H1 (cell line): ENCODE data around the gene PLEKHM3. TPM values are rescaled to one million over a fixed set of nuclear protein-coding genes. Genes with fewer than 3 reads are reported as not detected.

Source experiments
- CTCF ChIA-PET: fragments of 300-600 bp; sonication (Branson Sonifier 250); formaldehyde crosslinking; loops from one replicate; lab custom pipeline; 2021; ENCODE audit not compliant: partially characterized antibody; lab: Charles Lee
- POLR2A ChIA-PET: fragments of 300-600 bp; sonication (Branson Sonifier 250); formaldehyde crosslinking; loops from one replicate; lab custom pipeline; 2021; ENCODE audit warnings: inconsistent platforms; ENCODE audit not compliant: partially characterized antibody; lab: Charles Lee
- DNase-seq, 2 experiments: peaks; one replicate each; pipeline versions ENCODE4 v3.0.0 to v3.0.0-alpha.2; 2010 to 2022; ENCODE audit warnings: low spot score in 2 of 2, low read depth in 1 of 2, mixed read lengths in 1 of 2
- FAIRE-seq: peaks from 2 replicates; lab custom pipeline; 2011; peaks lifted over from hg19 to GRCh38; lab: Jason Lieb, UNC
- H2AFZ ChIP-seq: 2 replicates; pipeline ENCODE4 v1.8.1; 2012; ENCODE audit warnings: low read length, inconsistent platforms
- H2AK5ac ChIP-seq: 2 replicates; pipeline ENCODE4 v1.6.1; 2013; ENCODE audit warnings: low read depth, low read length
- H2BK120ac ChIP-seq: replicated peaks from 2 replicates; pipeline ENCODE3; 2013; ENCODE audit warnings: low read depth, low read length, inconsistent platforms
- H2BK12ac ChIP-seq: 2 replicates; pipeline ENCODE4 v1.6.1; 2013; ENCODE audit warnings: low read depth, low read length
- H2BK15ac ChIP-seq: 2 replicates; pipeline ENCODE4 v1.6.1; 2013; ENCODE audit warnings: low read length
- H2BK20ac ChIP-seq: 2 replicates; pipeline ENCODE4 v1.6.1; 2013; ENCODE audit warnings: low read length
- H2BK5ac ChIP-seq: 2 replicates; pipeline ENCODE4 v1.6.1; 2013; ENCODE audit warnings: low read depth, low read length
- H3K14ac ChIP-seq: 2 replicates; pipeline ENCODE4 v1.6.1; 2013; ENCODE audit warnings: inconsistent platforms; ENCODE audit not compliant: insufficient read length
- H3K18ac ChIP-seq: 2 replicates; pipeline ENCODE4 v1.6.1; 2013; ENCODE audit warnings: low read length; ENCODE audit errors: extremely low read depth
- H3K23ac ChIP-seq: 2 replicates; pipeline ENCODE4 v1.6.1; 2013; ENCODE audit warnings: inconsistent platforms; ENCODE audit not compliant: insufficient read length
- H3K23me2 ChIP-seq: 2 replicates; pipeline ENCODE4 v1.6.1; 2013; ENCODE audit warnings: low read depth, low read length
- H3K27ac ChIP-seq: 2 replicates; pipeline ENCODE4 v1.6.1; 2011; ENCODE audit warnings: low read depth, low read length, inconsistent platforms
- H3K27me3 ChIP-seq, 4 experiments: replicated peaks in 1 of 4; 1 replicate in 1 of 4; 2 replicates in 3 of 4; pipeline versions ENCODE4 v1.6.1 to v1.8.1; 2011 to 2013; ENCODE audit warnings: low read length in 3 of 4, mild to moderate bottlenecking in 3 of 4, inconsistent platforms in 2 of 4, mixed read lengths in 2 of 4, moderate library complexity in 1 of 4; ENCODE audit not compliant: control insufficient read depth in 3 of 4, insufficient read depth in 3 of 4; ENCODE audit errors: extremely low read depth in 1 of 4
- H3K36me3 ChIP-seq, 4 experiments: 2 replicates each; pipeline versions ENCODE4 v1.6.1 to v1.8.1; 2011 to 2013; ENCODE audit warnings: mild to moderate bottlenecking in 4 of 4, low read length in 3 of 4, moderate library complexity in 2 of 4, control low read depth in 1 of 4, inconsistent platforms in 1 of 4; ENCODE audit not compliant: insufficient read depth in 4 of 4, control insufficient read depth in 2 of 4
- H3K4ac ChIP-seq: replicated peaks from 2 replicates; pipeline ENCODE3; 2013; ENCODE audit warnings: low read length, low read depth, mixed read lengths, inconsistent platforms; ENCODE audit not compliant: insufficient read length
- H3K4me1 ChIP-seq, 4 experiments: replicated peaks in 1 of 4; 1 replicate in 1 of 4; 2 replicates in 3 of 4; pipeline versions ENCODE4 v1.6.1 to v1.8.1; 2011 to 2013; ENCODE audit warnings: low read length in 3 of 4, inconsistent platforms in 2 of 4, mixed read lengths in 1 of 4; ENCODE audit not compliant: insufficient read depth in 4 of 4, control insufficient read depth in 3 of 4
- H3K4me2 ChIP-seq, 2 experiments: 2 replicates each; pipeline versions ENCODE4 v1.6.1 to v1.8.1; 2011 to 2013; ENCODE audit warnings: low read depth in 2 of 2, low read length in 2 of 2, control low read depth in 1 of 2, inconsistent platforms in 1 of 2, mild to moderate bottlenecking in 1 of 2; ENCODE audit not compliant: insufficient read depth in 1 of 2
- H3K4me3 ChIP-seq, 4 experiments: fragments of 200-600, 300-600 bp in 1 of 4; sonication (generic), shearing (Covaris generic), sonication (Bioruptor Twin) in 1 of 4; 2 replicates each; pipeline versions ENCODE4 v1.5.1 to v1.8.1; 2011 to 2016; ENCODE audit warnings: low read length in 4 of 4, low read depth in 3 of 4, control low read depth in 2 of 4, inconsistent platforms in 2 of 4, mild to moderate bottlenecking in 2 of 4, mixed read lengths in 1 of 4, moderate library complexity in 1 of 4; ENCODE audit not compliant: insufficient read depth in 2 of 4; ENCODE audit errors: extremely low read depth in 1 of 4
- H3K56ac ChIP-seq: replicated peaks from 2 replicates; pipeline ENCODE3; 2013; ENCODE audit warnings: low read depth, mild to moderate bottlenecking, mixed read lengths, low read length, inconsistent platforms; ENCODE audit not compliant: insufficient read length
- H3K79me1 ChIP-seq: 2 replicates; pipeline ENCODE4 v1.6.1; 2013; ENCODE audit warnings: low read depth, low read length, control low read depth
- H3K79me2 ChIP-seq, 2 experiments: 2 replicates each; pipeline versions ENCODE4 v1.6.1 to v1.8.1; 2012 to 2013; ENCODE audit warnings: low read length in 2 of 2, mild to moderate bottlenecking in 2 of 2, inconsistent platforms in 1 of 2; ENCODE audit not compliant: insufficient read depth in 2 of 2, control insufficient read depth in 1 of 2
- H3K9ac ChIP-seq, 4 experiments: replicated peaks in 1 of 4; 1 replicate in 1 of 4; 2 replicates in 3 of 4; pipeline versions ENCODE4 v1.6.1 to v1.8.1; 2011 to 2013; ENCODE audit warnings: low read depth in 3 of 4, low read length in 3 of 4, control low read depth in 2 of 4, mild to moderate bottlenecking in 2 of 4, moderate library complexity in 2 of 4, inconsistent platforms in 1 of 4; ENCODE audit errors: extremely low read depth in 1 of 4
- H3K9me3 ChIP-seq, 2 experiments: 2 replicates each; pipeline versions ENCODE4 v1.6.1 to v1.8.1; 2012 to 2013; ENCODE audit warnings: mild to moderate bottlenecking in 2 of 2, moderate library complexity in 2 of 2, control low read depth in 1 of 2, inconsistent platforms in 1 of 2, low read depth in 1 of 2, low read length in 1 of 2, mixed read lengths in 1 of 2; ENCODE audit not compliant: insufficient read depth in 2 of 2
- H4K20me1 ChIP-seq, 2 experiments: replicated peaks in 1 of 2; 2 replicates each; pipeline versions ENCODE3 to v1.8.1; 2011 to 2013; ENCODE audit warnings: inconsistent platforms in 2 of 2, low read length in 2 of 2, mild to moderate bottlenecking in 1 of 2; ENCODE audit not compliant: insufficient read depth in 2 of 2, control insufficient read depth in 1 of 2
- H4K5ac ChIP-seq: 2 replicates; pipeline ENCODE4 v1.6.1; 2013; ENCODE audit warnings: low read length, low read depth, mixed read lengths, inconsistent platforms; ENCODE audit not compliant: insufficient read length
- H4K8ac ChIP-seq: 2 replicates; pipeline ENCODE4 v1.8.0; 2013; ENCODE audit warnings: mild to moderate bottlenecking, moderate library complexity, low read length, inconsistent platforms; ENCODE audit not compliant: insufficient read depth; ENCODE audit errors: extremely low read depth
- H4K91ac ChIP-seq: replicated peaks from 2 replicates; pipeline ENCODE3; 2013; ENCODE audit warnings: low read length, mixed read lengths, inconsistent platforms; ENCODE audit not compliant: insufficient read length
- BCL11A ChIP-seq, 2 experiments: IDR thresholded peaks; one replicate each; pipeline ENCODE4 v1.6.1; 2011; ENCODE audit warnings: low read depth in 2 of 2, low read length in 2 of 2, mild to moderate bottlenecking in 2 of 2
- BRCA1 ChIP-seq: IDR thresholded peaks from 2 replicates; pipeline ENCODE4 v1.6.1; 2012; ENCODE audit warnings: low read depth, low read length, improper control_type of control experiment
- CEBPB ChIP-seq: IDR thresholded peaks from 2 replicates; pipeline ENCODE4 v1.6.1; 2012; ENCODE audit warnings: low read depth, low read length
- CREB1 ChIP-seq: IDR thresholded peaks from 2 replicates; pipeline ENCODE4 v1.6.1; 2012; ENCODE audit warnings: inconsistent platforms
- KDM1A ChIP-seq: fragments of 200-600, 300-600 bp; sonication (generic); IDR thresholded peaks from 2 replicates; pipeline ENCODE4 v1.7.1; 2016; ENCODE audit warnings: mild to moderate bottlenecking, low read length, borderline replicate concordance
- KDM5A ChIP-seq: fragments of 200-600 bp; IDR thresholded peaks from 2 replicates; pipeline ENCODE4 v1.7.1; 2012; ENCODE audit warnings: mild to moderate bottlenecking, low read length, inconsistent platforms, mixed read lengths
- NANOG ChIP-seq: IDR thresholded peaks from 2 replicates; pipeline ENCODE4 v1.6.1; 2011; ENCODE audit warnings: low read length, low read depth, mild to moderate bottlenecking, inconsistent platforms; ENCODE audit not compliant: insufficient read depth, poor library complexity, severe bottlenecking
- RBBP5 ChIP-seq: IDR thresholded peaks from 2 replicates; pipeline ENCODE4 v1.7.1; 2012; ENCODE audit warnings: low read depth, mild to moderate bottlenecking, inconsistent platforms, low read length, moderate library complexity, borderline replicate concordance
- RFX5 ChIP-seq: IDR thresholded peaks from 2 replicates; pipeline ENCODE4 v1.6.1; 2011; ENCODE audit warnings: low read depth, low read length, improper control_type of control experiment, borderline replicate concordance
- SIN3A ChIP-seq, 2 experiments: IDR thresholded peaks in 1 of 2; conservative IDR thresholded peaks in 1 of 2; 2 replicates each; pipeline ENCODE4 v1.6.1; 2011 to 2012; ENCODE audit warnings: low read length in 2 of 2, improper control_type of control experiment in 1 of 2, low read depth in 1 of 2, mild to moderate bottlenecking in 1 of 2
- SIRT6 ChIP-seq: IDR thresholded peaks from one replicate; pipeline ENCODE4 v1.7.1; 2012; ENCODE audit warnings: low read length, inconsistent platforms
- SP1 ChIP-seq: IDR thresholded peaks from 2 replicates; pipeline ENCODE4 v1.6.1; 2011; ENCODE audit warnings: low read depth, low read length
- SP2 ChIP-seq: IDR thresholded peaks from 2 replicates; pipeline ENCODE4 v1.6.1; 2012; ENCODE audit warnings: mild to moderate bottlenecking, low read length, inconsistent platforms
- TAF7 ChIP-seq: optimal IDR thresholded peaks from 2 replicates; pipeline ENCODE3; 2011; ENCODE audit warnings: low read depth, mild to moderate bottlenecking, inconsistent platforms, low read length, moderate library complexity, borderline replicate concordance
- WGBS, 2 experiments: shearing (Covaris generic) in 1 of 2; methylation state at CpG; one replicate each; pipeline versions ENCODE4 v1.1.6 to v1.1.7; 2013 to 2015; ENCODE audit warnings: low lambda C conversion rate in 2 of 2, mixed read lengths in 2 of 2, inconsistent platforms in 1 of 2, low coverage in 1 of 2, missing lambda C conversion rate in 1 of 2; ENCODE audit not compliant: insufficient replicate concordance in 2 of 2, insufficient coverage in 1 of 2, insufficient read length in 1 of 2; ENCODE audit errors: extremely low coverage in 1 of 2, missing lambda C conversion rate in 1 of 2; 5-methylcytosine and 5-hydroxymethylcytosine counted together
- polyA plus RNA-seq, 7 experiments: library from polyadenylated mRNA; depleted of rRNA in 3 of 7; stranded (reverse) in 5 of 7; unstranded in 2 of 7; fragments of >200 nt in 5 of 7; fragments of 200-250 nt in 2 of 7; gene quantifications; 1 replicate in 5 of 7; 2 replicates in 1 of 7; 4 replicates in 1 of 7; pipeline versions ENCODE4 v1.2.1 to v1.2.3, GENCODE V29; 2011 to 2013; ENCODE audit warnings: missing spikeins in 2 of 7, mixed read lengths in 2 of 7
- total RNA-seq: library from RNA; stranded (reverse); fragmentation: NEBNext Ultra II Directional; extraction: Animal tissue kit (Norgen Biotek cat#: 25700); gene quantifications from 2 replicates; pipeline ENCODE4 v1.2.1, GENCODE V29; 2021

The PLEKHM3 gene
- total and polyA plus RNA-seq, 2 of the 8 experiments (the other 6 are each of a cell fraction or from before 2014, with no cell fraction given), result 2.3 to 5.8 TPM

GRCh38 chr2:208025814-208026184 is 472 bp upstream of the PLEKHM3 start:
- H2BK15ac ChIP-seq, result no peak overlapping the region
- no peaks in the 10 kb centered on the region for H3K36me3 ChIP-seq
- H3K79me1 ChIP-seq, result no peaks in the 10 kb centered on the region
- H4K91ac ChIP-seq, result no peak overlapping the region
- no peak overlapping the region for H3K56ac ChIP-seq
- no peak overlapping the region for H3K23ac ChIP-seq
- peak overlapping the region; percentile 82 for H4K5ac ChIP-seq
- 0 out of 4 replicates have a peak, but pooled peaks cover 0 to 5% of the 10 kb centered on the region in 2 experiments for H3K79me2 ChIP-seq
- H3K4ac ChIP-seq, result no peak overlapping the region
- H2BK20ac ChIP-seq, result no peak overlapping the region
- H2AFZ ChIP-seq, result peak overlapping the region; percentile 99
- peak overlapping the region; percentile 61; the same call in 1 of the 2 replicates for H3K27ac ChIP-seq
- peak overlapping the region; percentile 94; the same call in 1 of the 2 replicates for H4K8ac ChIP-seq
- H2AK5ac ChIP-seq, result no peak overlapping the region
- H2BK12ac ChIP-seq, result peak overlapping the region; percentile 51; the same call in 1 of the 2 replicates
- H3K9ac ChIP-seq, result peak overlapping the region in 3 of 4 experiments; percentile 21 to 76 (median 59); a peak in 4 of 7 replicates
- WGBS, 2 experiments, result 74% methylated on average over 10 of the region's 10 CpGs; no CpG with 5 or more reads in 1 of the 2 experiments
- no peaks in the 10 kb centered on the region for H3K27me3 ChIP-seq
- H3K4me1 ChIP-seq, result peaks cover 0 to 5% (median 4%) of the 10 kb centered on the region in 4 experiments; a peak in 5 of 7 replicates
- H3K18ac ChIP-seq, result peak overlapping the region; percentile 89
- no peak overlapping the region for H3K14ac ChIP-seq
- H3K9me3 ChIP-seq, result no peaks in the 10 kb centered on the region
- peaks cover 3% of the 10 kb centered on the region; the same call in 1 of the 2 replicates for H3K23me2 ChIP-seq
- ChIA-PET CTCF (interaction anchor here (0.9 to 11.0 kb wide), 8 partner anchors 9 to 306 kb away, joined by 3 to 73 read pairs (median 3); no protein-coding TSS in a partner anchor), POLR2A (interaction anchor here (0.7 to 2.2 kb wide), 9 partner anchors 9 to 496 kb away, joined by 3 to 10 read pairs (median 3); partner anchors contain the start of gene CREB1)
- DNase-seq, result no peak
- H2BK120ac ChIP-seq, result no peak overlapping the region
- H3K4me3 ChIP-seq, result peak overlapping the region; percentile 72 to 90 (median 84)
- peak overlapping the region; percentile 84; the same call in 1 of the 2 replicates for H2BK5ac ChIP-seq
- FAIRE-seq, result no peak
- H4K20me1 ChIP-seq, result no peaks in the 10 kb centered on the region
- H3K4me2 ChIP-seq, result peak overlapping the region; percentile 80 to 81
- no peak for TF ChIP-seq SP1
- TF ChIP-seq SIN3A (conservative IDR thresholded peaks at IDR 0.05 in 1 of 2, IDR thresholded peaks at IDR 0.05 in 1 of 2; ENCODE audit: low read depth in 1 of 2, low read length in 2 of 2), result no peak
- no peak for TF ChIP-seq BCL11A (IDR thresholded peaks at IDR 0.05; ENCODE audit: low read depth in 2 of 2, low read length in 2 of 2)
- TF ChIP-seq SP2, result no peak
- TF ChIP-seq RFX5, result no peak
- no peak for TF ChIP-seq BRCA1
- TF ChIP-seq CEBPB, result no peak
- TF ChIP-seq TAF7, result no peak
- TF ChIP-seq KDM1A, result no peak
- no peak for TF ChIP-seq NANOG
- no peak for TF ChIP-seq CREB1
- TF ChIP-seq RBBP5, result no peak
- TF ChIP-seq SIRT6, result no peak
- no peak for TF ChIP-seq KDM5A
